Lower lobe of right lung (tissue), 2 donors: ENCODE data around the gene CFAP69. TPM values are rescaled to one million over a fixed set of nuclear protein-coding genes. Genes with fewer than 3 reads are reported as not detected.
A peak's percentile ranks its signal among the peaks of the same experiment; 100 is the strongest.

ENCODE experiments used
- ATAC-seq, 2 donors: fragments of 200-7000 bp; cut with Tn5 transposase; one replicate each; pipeline ENCODE4 v1.9.1; 2020 to 2022; ENCODE audit warnings: mild to moderate bottlenecking in 2 of 2, moderate library complexity in 2 of 2
- DNase-seq: peaks from one replicate; pipeline ENCODE4 v3.0.0-alpha.2; 2020
- H3K27ac ChIP-seq: fragments of 200-600 bp; one replicate; pipeline ENCODE4 v1.8.0; 2022
- H3K27me3 ChIP-seq: fragments of 200-600 bp; one replicate; pipeline ENCODE4 v1.8.0; 2022; ENCODE audit warnings: low read depth
- H3K36me3 ChIP-seq: fragments of 200-600 bp; one replicate; pipeline ENCODE4 v1.8.0; 2022; ENCODE audit warnings: mild to moderate bottlenecking
- H3K4me1 ChIP-seq: fragments of 200-600 bp; one replicate; pipeline ENCODE4 v1.8.0; 2022
- H3K4me3 ChIP-seq: fragments of 200-600 bp; one replicate; pipeline ENCODE4 v1.8.0; 2022; ENCODE audit warnings: mild to moderate bottlenecking
- H3K9me3 ChIP-seq: fragments of 200-600 bp; one replicate; pipeline ENCODE4 v1.8.0; 2022
- CTCF ChIP-seq: fragments of 200-600 bp; IDR thresholded peaks from one replicate; pipeline ENCODE4 v1.8.0; 2022; ENCODE audit warnings: antibody characterized with exemption, mild to moderate bottlenecking
- intact Hi-C: fragments of 100-400 bp; cut with DNase I; formaldehyde crosslinking; loops from one replicate; pipeline ENCODE4 v1.11.0; 2022
- total RNA-seq: library from RNA; stranded (reverse); fragmentation: NEBNext Ultra II Directional; extraction: Animal tissue kit (Norgen Biotek cat#: 25700); gene quantifications from one replicate; pipeline ENCODE4 v1.2.1, GENCODE V29; 2021
- donor health status: DM: no; HTN: yes; CAD: no; lungs with severe emphysema.

Gene CFAP69
- total RNA-seq, 1 donor from 2014 or later: 8.4 TPM

DNA sequence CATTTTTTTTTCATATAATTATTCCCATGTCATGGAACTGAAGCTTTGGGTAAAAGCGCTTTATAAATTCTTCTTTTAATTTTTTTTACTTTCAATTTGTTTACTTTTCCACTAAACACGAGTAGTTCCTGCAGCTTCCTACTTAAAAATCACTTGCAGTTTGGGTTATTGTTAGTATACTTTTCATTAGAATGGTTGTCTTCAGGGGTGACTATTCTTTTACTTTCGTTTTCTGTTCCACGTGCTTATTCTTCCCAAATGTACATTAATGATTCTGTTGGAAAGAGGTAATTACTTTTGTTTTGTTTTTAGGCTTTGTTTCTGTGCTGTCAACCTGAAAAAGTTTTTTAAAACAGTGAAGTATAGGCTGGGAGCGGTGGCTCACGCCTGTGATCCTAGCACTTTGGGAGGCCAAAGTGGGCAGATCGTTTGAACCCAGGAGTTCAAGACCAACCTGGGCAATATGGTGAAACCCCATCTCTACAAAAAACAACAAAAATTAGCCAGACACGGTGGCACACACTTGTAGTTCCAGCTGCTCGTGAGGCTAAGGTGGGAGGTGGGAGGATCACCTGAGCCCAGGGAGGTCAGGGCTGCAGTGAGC is 5.2 kb upstream of the CFAP69 start:
- Histone ChIP-seq H3K27me3 (no peaks in the 10 kb centered on the region), H3K36me3 (no peaks in the 10 kb centered on the region), H3K9me3 (no peaks in the 10 kb centered on the region), H3K4me1 (peaks cover 4% of the 10 kb centered on the region), H3K27ac (no peak overlapping the region), H3K4me3 (no peak overlapping the region)
- no peak for DNase-seq
- no peak for ATAC-seq
- intact Hi-C loops: no loop called here
- TF ChIP-seq CTCF: no peak

DNA sequence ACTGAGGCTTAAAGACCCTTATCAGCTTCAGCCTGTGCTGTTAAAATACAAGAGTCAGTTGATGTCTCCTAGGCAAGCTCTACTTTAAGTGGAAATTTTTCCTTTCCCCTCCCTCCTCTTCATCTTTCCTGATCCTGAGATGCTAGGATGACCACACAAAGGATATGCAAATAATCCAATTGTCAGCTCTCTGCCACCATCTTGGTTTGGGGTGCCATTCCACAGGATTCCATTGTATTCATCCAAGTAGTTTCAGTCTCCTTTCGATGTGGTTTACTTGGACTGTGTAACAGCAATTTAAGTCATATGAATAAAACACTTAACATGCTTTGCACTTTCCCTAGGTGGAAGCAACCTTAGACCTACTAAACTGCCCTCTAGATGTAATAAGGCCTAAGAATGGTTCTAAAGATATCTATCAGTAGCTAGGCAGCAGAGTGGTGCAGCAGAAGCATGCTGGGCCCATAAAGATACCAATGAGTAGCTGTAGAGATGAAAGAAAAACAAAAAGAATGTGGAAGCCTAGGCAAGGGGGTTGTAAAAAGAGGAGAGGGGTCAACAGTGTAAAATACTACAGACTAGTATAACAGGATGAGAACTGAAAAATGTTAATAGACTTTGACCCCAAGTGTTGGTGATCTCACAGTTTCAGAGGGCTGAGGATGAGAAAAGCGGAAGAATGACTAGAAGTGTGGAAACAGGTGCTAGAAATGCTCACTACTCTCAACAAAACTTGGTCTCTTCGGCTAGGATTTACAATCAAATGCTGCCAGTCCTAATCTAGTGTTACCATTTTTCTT is 2.4 kb upstream of the CFAP69 start:
- Histone ChIP-seq H3K4me3 (no peak overlapping the region), H3K9me3 (no peaks in the 10 kb centered on the region), H3K27ac (no peak overlapping the region), H3K27me3 (no peaks in the 10 kb centered on the region), H3K36me3 (no peaks in the 10 kb centered on the region), H3K4me1 (peaks cover 15% of the 10 kb centered on the region)
- ATAC-seq (no peak), DNase-seq (no peak)
- TF ChIP-seq CTCF: no peak
- intact Hi-C loops: no loop called here

DNA sequence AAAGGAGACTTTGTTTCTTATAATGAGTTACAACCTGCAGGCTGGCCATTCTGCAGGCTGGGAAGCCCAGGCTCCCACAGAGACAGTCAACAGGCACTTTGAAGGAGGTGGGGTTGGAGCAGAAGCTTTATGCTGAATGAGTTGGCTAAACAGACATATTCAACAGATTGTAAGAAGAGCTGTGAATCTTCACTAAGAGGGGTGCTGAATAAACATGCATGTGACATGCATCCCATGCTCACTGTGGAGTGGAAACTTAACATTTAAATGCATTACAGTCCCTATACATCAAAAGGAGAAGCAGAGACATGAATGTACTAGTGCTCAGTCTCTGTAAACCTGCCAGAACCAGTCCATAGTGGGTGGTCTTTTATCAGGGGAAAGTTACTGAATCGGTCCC is 1.4 kb upstream of the CFAP69 start:
- DNase-seq (no peak), ATAC-seq (no peak)
- peaks cover 15% of the 10 kb centered on the region for H3K4me1 ChIP-seq
- no peaks in the 10 kb centered on the region for H3K9me3 ChIP-seq
- TF ChIP-seq CTCF: no peak
- H3K27ac ChIP-seq: no peak overlapping the region
- intact Hi-C loops: no loop called here
- H3K4me3 ChIP-seq: no peak overlapping the region
- H3K36me3 ChIP-seq: no peaks in the 10 kb centered on the region
- no peaks in the 10 kb centered on the region for H3K27me3 ChIP-seq

DNA sequence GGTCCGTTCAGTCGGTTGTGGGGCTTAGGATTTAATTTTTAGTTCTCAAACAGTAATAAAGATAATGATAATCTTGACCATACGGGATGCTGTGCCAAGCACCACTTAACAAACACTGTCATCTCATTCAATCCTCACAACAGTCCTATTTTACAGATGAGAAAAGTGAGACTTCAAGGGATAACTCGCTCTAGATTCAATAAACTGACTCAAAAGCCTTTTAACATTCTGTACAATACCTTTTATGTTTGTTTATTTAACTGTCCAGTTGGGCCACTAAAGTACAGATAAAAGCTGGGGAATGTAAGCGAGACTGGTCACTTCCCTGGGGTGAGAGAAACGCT is 437 bp upstream of the CFAP69 start:
- peaks cover 15% of the 10 kb centered on the region for H3K4me1 ChIP-seq
- ATAC-seq (no peak), DNase-seq (no peak)
- H3K9me3 ChIP-seq: no peaks in the 10 kb centered on the region
- no peak for TF ChIP-seq CTCF
- no peaks in the 10 kb centered on the region for H3K36me3 ChIP-seq
- no peaks in the 10 kb centered on the region for H3K27me3 ChIP-seq
- intact Hi-C loops: no loop called here
- peak overlapping the region; percentile 93 for H3K4me3 ChIP-seq
- peak overlapping the region; percentile 76 for H3K27ac ChIP-seq

DNA sequence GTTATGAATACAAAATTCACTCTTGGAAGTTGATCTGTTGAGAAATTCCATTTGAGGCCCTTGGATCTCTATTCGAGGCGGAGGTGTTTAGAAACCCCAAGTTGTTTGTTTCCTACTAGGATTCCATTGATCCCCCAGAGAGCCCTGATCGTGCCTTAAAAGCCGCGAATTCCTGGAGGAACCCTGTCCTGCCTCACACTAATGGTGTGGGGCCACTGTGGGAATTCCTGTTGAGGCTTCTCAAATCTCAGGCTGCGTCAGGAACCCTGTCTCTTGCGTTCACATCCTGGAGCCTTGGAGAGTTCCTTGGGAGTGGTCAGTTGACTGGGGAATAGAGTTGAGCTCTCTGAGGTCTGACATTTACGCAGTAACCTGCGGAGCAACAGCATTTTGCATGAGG is 1.2 kb downstream of the CFAP69 start:
- intact Hi-C loops: no loop called here
- Histone ChIP-seq H3K4me1 (peaks cover 15% of the 10 kb centered on the region), H3K36me3 (no peaks in the 10 kb centered on the region), H3K9me3 (no peaks in the 10 kb centered on the region), H3K4me3 (peak overlapping the region; percentile 93), H3K27me3 (no peaks in the 10 kb centered on the region), H3K27ac (peak overlapping the region; percentile 76)
- DNase-seq: no peak
- ATAC-seq: peak; percentile 5 to 14
- no peak for TF ChIP-seq CTCF
